Neural cell (in vitro differentiated cells): ENCODE results near the gene AZGP1. TPM values are rescaled to one million over a fixed set of nuclear protein-coding genes. Genes with fewer than 3 reads are reported as not detected.

Source experiments
- H2AFZ ChIP-seq: fragments of 200-600, 300-800 bp; sonication (generic), shearing (Covaris generic); 2 replicates; pipeline ENCODE4 v1.6.0; 2014; ENCODE audit warnings: low read depth, mild to moderate bottlenecking, antibody characterized with exemption, low read length, moderate library complexity
- H3F3A ChIP-seq: fragments of 200-600 bp; shearing (Covaris generic); 2 replicates; pipeline ENCODE4 v1.6.1; 2016; ENCODE audit warnings: mild to moderate bottlenecking, moderate library complexity, mixed read lengths, antibody characterized with exemption, low read length; ENCODE audit not compliant: insufficient read depth, poor library complexity, severe bottlenecking
- H3K27ac ChIP-seq: fragments of 200-600, 300-800 bp; sonication (generic), shearing (Covaris generic); 2 replicates; pipeline ENCODE4 v1.5.1; 2014; ENCODE audit warnings: mild to moderate bottlenecking, low read length, moderate library complexity
- H3K27me3 ChIP-seq: fragments of 300-800, 200-600 bp; sonication (generic), shearing (Covaris generic); 2 replicates; pipeline ENCODE4 v1.6.0; 2014; ENCODE audit warnings: mild to moderate bottlenecking, low read depth, low read length, moderate library complexity; ENCODE audit not compliant: insufficient read depth
- H3K36me3 ChIP-seq: fragments of 300-800, 200-600 bp; sonication (generic), shearing (Covaris generic); 2 replicates; pipeline ENCODE4 v1.5.1; 2014; ENCODE audit warnings: mild to moderate bottlenecking, antibody characterized with exemption, low read length, moderate library complexity; ENCODE audit not compliant: insufficient read depth
- H3K4me2 ChIP-seq: fragments of 300-800, 200-600 bp; sonication (generic), shearing (Covaris generic); 2 replicates; pipeline ENCODE4 v1.6.0; 2014; ENCODE audit warnings: mild to moderate bottlenecking, low read length
- H3K4me3 ChIP-seq: fragments of 300-800, 200-600 bp; sonication (generic), shearing (Covaris generic); 2 replicates; pipeline ENCODE4 v1.5.1; 2014; ENCODE audit warnings: mild to moderate bottlenecking, low read length, moderate library complexity
- H3K79me2 ChIP-seq: fragments of 200-600 bp; shearing (Covaris generic); replicated peaks from 2 replicates; pipeline ENCODE4 v1.6.0; 2014; ENCODE audit warnings: mild to moderate bottlenecking, low read length, moderate library complexity; ENCODE audit not compliant: insufficient read depth
- H3K9ac ChIP-seq: fragments of 300-800, 200-600 bp; sonication (generic), shearing (Covaris generic); 2 replicates; pipeline ENCODE4 v1.6.1; 2016; ENCODE audit warnings: mild to moderate bottlenecking, low read length, mixed read lengths
- H3K9me2 ChIP-seq: fragments of 200-600 bp; shearing (Covaris generic); 2 replicates; pipeline ENCODE4 v1.6.1; 2016; ENCODE audit warnings: mild to moderate bottlenecking, low read length, mixed read lengths; ENCODE audit not compliant: insufficient read depth
- H3K9me3 ChIP-seq: fragments of 200-600, 300-800 bp; sonication (generic), shearing (Covaris generic); 2 replicates; pipeline ENCODE4 v1.6.1; 2016; ENCODE audit warnings: mild to moderate bottlenecking, mixed run types, low read length, moderate library complexity, mixed read lengths
- H4K20me1 ChIP-seq: fragments of 200-600 bp; shearing (Covaris generic); 2 replicates; pipeline ENCODE4 v1.6.1; 2016; ENCODE audit warnings: mild to moderate bottlenecking, mixed run types; ENCODE audit not compliant: insufficient read depth
- CTCF ChIP-seq: fragments of 450-650 bp; IDR thresholded peaks from 2 replicates; pipeline ENCODE4 v1.5.1; 2014; ENCODE audit warnings: antibody characterized with exemption, mild to moderate bottlenecking, moderate library complexity; ENCODE audit not compliant: poor library complexity, severe bottlenecking
- EP300 ChIP-seq: fragments of 450-650 bp; conservative IDR thresholded peaks from 2 replicates; pipeline ENCODE4 v1.6.1; 2014; ENCODE audit warnings: antibody characterized with exemption, mild to moderate bottlenecking, moderate library complexity; ENCODE audit not compliant: poor library complexity, severe bottlenecking
- EZH2 ChIP-seq: fragments of 200-600, 300-800 bp; shearing (Covaris generic), sonication (generic); IDR thresholded peaks from 2 replicates; pipeline ENCODE4 v1.6.1; 2014; ENCODE audit warnings: antibody characterized with exemption, low read length, borderline replicate concordance, mild to moderate bottlenecking; ENCODE audit not compliant: insufficient read depth, poor library complexity, severe bottlenecking
- MXI1 ChIP-seq: fragments of 450-650 bp; conservative IDR thresholded peaks from 2 replicates; pipeline ENCODE4 v1.6.1; 2014; ENCODE audit warnings: antibody characterized with exemption, mild to moderate bottlenecking; ENCODE audit not compliant: poor library complexity, severe bottlenecking
- POLR2AphosphoS5 ChIP-seq: IDR thresholded peaks from 2 replicates; pipeline ENCODE4 v1.6.1; 2012
- RAD21 ChIP-seq: fragments of 450-650 bp; conservative IDR thresholded peaks from 2 replicates; pipeline ENCODE4 v1.6.1; 2014; ENCODE audit warnings: antibody characterized with exemption, mild to moderate bottlenecking, moderate library complexity
- REST ChIP-seq: IDR thresholded peaks from 2 replicates; pipeline ENCODE4 v1.6.1; 2012; ENCODE audit warnings: borderline replicate concordance
- SMC3 ChIP-seq: fragments of 450-650 bp; conservative IDR thresholded peaks from 2 replicates; pipeline ENCODE4 v1.6.1; 2014; ENCODE audit warnings: antibody characterized with exemption, mild to moderate bottlenecking, moderate library complexity; ENCODE audit not compliant: poor library complexity
- TAF1 ChIP-seq: IDR thresholded peaks from 2 replicates; pipeline ENCODE4 v1.6.1; 2012; ENCODE audit warnings: low read depth
- polyA plus RNA-seq: library from polyadenylated mRNA; depleted of rRNA; stranded (reverse); fragments of >200 nt; gene quantifications from 2 replicates; pipeline ENCODE4 v1.2.3, GENCODE V29; 2014

Gene AZGP1
- polyA plus RNA-seq, 1 donor from 2014 or later: not detected

- H3F3A ChIP-seq: no peaks in the 10 kb centered on the region
- no peaks in the 10 kb centered on the region for H3K9me2 ChIP-seq
- H3K27me3 ChIP-seq: no peaks in the 10 kb centered on the region
- no peak overlapping the region for H3K4me3 ChIP-seq
- no peak overlapping the region for H3K27ac ChIP-seq
- H3K9me3 ChIP-seq: no peaks in the 10 kb centered on the region
- H4K20me1 ChIP-seq: no peaks in the 10 kb centered on the region
- H3K79me2 ChIP-seq: peaks cover 42% of the 10 kb centered on the region
- no peaks in the 10 kb centered on the region for H3K36me3 ChIP-seq
- no peak overlapping the region for H2AFZ ChIP-seq
- H3K4me2 ChIP-seq: no peak overlapping the region
- TF ChIP-seq CTCF: no peak
- no peak for TF ChIP-seq REST
- no peak for TF ChIP-seq MXI1
- no peak for TF ChIP-seq TAF1
- TF ChIP-seq SMC3: no peak
- TF ChIP-seq EZH2: no peak
- no peak for TF ChIP-seq RAD21
- TF ChIP-seq EP300: no peak
- TF ChIP-seq POLR2AphosphoS5: no peak
- no peak overlapping the region for H3K9ac ChIP-seq
These were observed 47.7 kb upstream of the AZGP1 start for GRCh38 chr7:100023526-100023925.

GRCh38 chr7:100022621-100023020, 46.8 kb upstream of the AZGP1 start:
- Histone ChIP-seq H3K79me2 (peaks cover 50% of the 10 kb centered on the region), H3K4me2 (no peak overlapping the region), H3K4me3 (no peak overlapping the region), H4K20me1 (no peaks in the 10 kb centered on the region), H3K27me3 (no peaks in the 10 kb centered on the region), H3K9ac (no peak overlapping the region), H3K9me3 (no peaks in the 10 kb centered on the region), H3K36me3 (no peaks in the 10 kb centered on the region), H2AFZ (no peak overlapping the region), H3K9me2 (no peaks in the 10 kb centered on the region), H3F3A (no peaks in the 10 kb centered on the region), H3K27ac (no peak overlapping the region)
- TF ChIP-seq POLR2AphosphoS5 (no peak), EP300 (no peak), REST (no peak), EZH2 (no peak), TAF1 (no peak), MXI1 (no peak), CTCF (no peak), SMC3 (no peak), RAD21 (no peak)
